Activated CD4-positive, alpha-beta T cell treated with anti-CD3 and anti-CD28 coated beads, Interleukin-2, amount 50 U/mL, for 1 hour (primary cell): ENCODE results near the gene KLHDC9.
A peak's percentile ranks its signal among the peaks of the same experiment; 100 is the strongest.
"Not testable (repeated sequence)": the region's sequence is repeated elsewhere in the genome, so short reads cannot be mapped to it uniquely, and the experiment has no call there.

ENCODE experiments used
- DNase-seq: peaks from one replicate; pipeline ENCODE4 v3.0.0-alpha.2; 2020

Gene KLHDC9

GRCh38 chr1:161099090-161099802 is 1.1 kb downstream of the KLHDC9 start:
- no peak for DNase-seq

GRCh38 chr1:161100556-161100955 is 2.4 kb downstream of the KLHDC9 start:
- no peak for DNase-seq

- no peak for DNase-seq
Observed at GRCh38 chr1:161106431-161106830, 8.3 kb downstream of the KLHDC9 start.

- DNase-seq, result no peak
Observed at GRCh38 chr1:161111117-161111516, 13.0 kb downstream of the KLHDC9 start.

- no peak for DNase-seq
Observed at GRCh38 chr1:161111527-161111926, 13.4 kb downstream of the KLHDC9 start.

GRCh38 chr1:161113915-161114314 is 15.8 kb downstream of the KLHDC9 start:
- no peak for DNase-seq

GRCh38 chr1:161114556-161114955 is 16.4 kb downstream of the KLHDC9 start:
- DNase-seq, result no peak

- DNase-seq, result no peak
Observed at GRCh38 chr1:161115132-161115711, 17.1 kb downstream of the KLHDC9 start.

GRCh38 chr1:161115961-161116360 is 17.8 kb downstream of the KLHDC9 start:
- not testable (repeated sequence) for DNase-seq

- peak; percentile 79 for DNase-seq
Observed at GRCh38 chr1:161117759-161118581, 19.8 kb downstream of the KLHDC9 start, which contains the start of the genes NIT1 and PFDN2. TSS of gene NIT1 (plus strand) at chr1:161118105. CDS start at chr1:161118177, 72 bp downstream. TSS of gene PFDN2 (minus strand) at chr1:161118037. CDS start at chr1:161118026, 11 bp downstream.

- DNase-seq, result peak; percentile 53
Observed at GRCh38 chr1:161119092-161119903, 21.1 kb downstream of the KLHDC9 start.

- DNase-seq, result no peak
Observed at GRCh38 chr1:161121042-161121650, 23.0 kb downstream of the KLHDC9 start.

- no peak for DNase-seq
Observed at GRCh38 chr1:161121834-161122233, 23.7 kb downstream of the KLHDC9 start.

- DNase-seq, result no peak
Observed at GRCh38 chr1:161122967-161123366, 24.8 kb downstream of the KLHDC9 start.

GRCh38 chr1:161127649-161128048 is 29.5 kb downstream of the KLHDC9 start:
- DNase-seq, result no peak

- no peak for DNase-seq
Observed at GRCh38 chr1:161128591-161129420, 30.6 kb downstream of the KLHDC9 start.

- no peak for DNase-seq
Observed at GRCh38 chr1:161130266-161130665, 32.1 kb downstream of the KLHDC9 start.

- no peak for DNase-seq
Observed at GRCh38 chr1:161131523-161132409, 33.6 kb downstream of the KLHDC9 start.

- peak; percentile 86 for DNase-seq
Observed at GRCh38 chr1:161132410-161133219, 34.5 kb downstream of the KLHDC9 start, which contains the start of gene DEDD. TSS of gene DEDD (minus strand) at chr1:161132667. CDS start at chr1:161124462, 8,205 bp downstream.
